ENCODE data around the gene RFPL4AL1. TPM values are rescaled to one million over a fixed set of nuclear protein-coding genes. Genes with fewer than 3 reads are reported as not detected.

The RFPL4AL1 gene
- total RNA-seq, 1 experiment from 2014 or later: not detected

DNA sequence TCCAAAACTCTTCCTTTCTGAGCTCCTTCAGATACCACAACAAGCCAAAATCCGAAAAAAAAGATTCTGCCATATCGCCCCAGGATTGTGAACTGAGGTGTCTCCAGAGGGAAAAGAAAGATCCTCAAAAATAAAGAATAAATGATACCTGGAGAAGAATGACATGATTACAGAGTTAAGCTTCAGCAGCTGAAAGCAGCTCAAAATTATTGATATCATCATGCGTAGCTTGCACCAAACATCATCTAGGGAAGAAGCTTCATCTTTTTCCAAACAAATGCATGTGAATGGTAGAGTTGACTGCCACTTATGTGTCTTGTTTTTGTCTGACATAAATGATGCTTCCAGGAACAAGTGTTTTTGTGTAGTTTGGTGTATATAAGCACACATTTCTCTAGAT lies 30.6 kb upstream of the RFPL4AL1 start, which contains the start of gene NLRP9:
Gene NLRP9 (minus strand): TSS at position 101 of the 400 bp plus-strand sequence. CDS start 28 bp downstream, at position 73.
- H2BK15ac ChIP-seq (ENCODE audit: low read depth, low read length): no peak within 1 kb of the TSS
- no peak within 1 kb of the TSS for H4K8ac ChIP-seq (replicated peaks; ENCODE audit: insufficient read length, low read depth, low read length)
- no peak for DNase-seq
- H4K20me1 ChIP-seq (ENCODE audit: control insufficient read depth, insufficient read depth, insufficient read length): no peaks in the 10 kb centered on the region
- Mint-ChIP-seq H3K4me1 (no peaks in the 10 kb centered on the region), H3K27me3 (ENCODE audit: low read depth) (peaks cover 4% of the 10 kb centered on the region), H3K9me3 (peaks cover 80 to 93% of the 10 kb centered on the region in 2 experiments), H3K27ac (no peak within 1 kb of the TSS), H3K36me3 (ENCODE audit: insufficient read depth in 1 of 3, low read depth in 3 of 3) (peaks cover 7 to 23% (median 9%) of the 10 kb centered on the region in 3 experiments; a peak in 6 of 7 replicates), H3K4me3 (no peak within 1 kb of the TSS)
- no peak within 1 kb of the TSS for H2BK12ac ChIP-seq (ENCODE audit: insufficient read length, low read depth, low read length)
- no peak within 1 kb of the TSS for H3K18ac ChIP-seq (ENCODE audit: insufficient read length, low read depth, low read length)
- no peak within 1 kb of the TSS for H3K14ac ChIP-seq (ENCODE audit: insufficient read depth, low read length)
- H3K4ac ChIP-seq (ENCODE audit: low read depth, low read length): no peak within 1 kb of the TSS
- H3K9ac ChIP-seq (ENCODE audit: extremely low read depth, insufficient read length, low read length): no peak within 1 kb of the TSS
- H2BK120ac ChIP-seq (ENCODE audit: low read depth, low read length, poor library complexity, severe bottlenecking): no peak within 1 kb of the TSS
- WGBS (ENCODE audit: extremely low coverage, insufficient read length, low lambda C conversion rate): no CpG with 5 or more reads among the region's 3 CpGs
- no peaks in the 10 kb centered on the region for H3K27me3 ChIP-seq (ENCODE audit: insufficient read depth, low read length)
- H3K23ac ChIP-seq (ENCODE audit: insufficient read length, low read depth, low read length): no peak within 1 kb of the TSS
- H3K4me1 ChIP-seq (ENCODE audit: insufficient read depth, low read length): no peaks in the 10 kb centered on the region
- no peak within 1 kb of the TSS for H4K91ac ChIP-seq (ENCODE audit: insufficient read length, low read depth, low read length)
- no peak within 1 kb of the TSS for H2BK20ac ChIP-seq (ENCODE audit: low read depth, low read length, poor library complexity, severe bottlenecking)
- no peak within 1 kb of the TSS for H3K4me2 ChIP-seq (ENCODE audit: insufficient read depth, insufficient read length, low read length)
- H3T11ph ChIP-seq (ENCODE audit: low read length): no peak within 1 kb of the TSS
- H3K79me2 ChIP-seq (ENCODE audit: insufficient read depth, low read length): no peaks in the 10 kb centered on the region
- no peak within 1 kb of the TSS for H3K56ac ChIP-seq (ENCODE audit: insufficient read length, low read depth, low read length)
- TF ChIP-seq, protein P1, sequence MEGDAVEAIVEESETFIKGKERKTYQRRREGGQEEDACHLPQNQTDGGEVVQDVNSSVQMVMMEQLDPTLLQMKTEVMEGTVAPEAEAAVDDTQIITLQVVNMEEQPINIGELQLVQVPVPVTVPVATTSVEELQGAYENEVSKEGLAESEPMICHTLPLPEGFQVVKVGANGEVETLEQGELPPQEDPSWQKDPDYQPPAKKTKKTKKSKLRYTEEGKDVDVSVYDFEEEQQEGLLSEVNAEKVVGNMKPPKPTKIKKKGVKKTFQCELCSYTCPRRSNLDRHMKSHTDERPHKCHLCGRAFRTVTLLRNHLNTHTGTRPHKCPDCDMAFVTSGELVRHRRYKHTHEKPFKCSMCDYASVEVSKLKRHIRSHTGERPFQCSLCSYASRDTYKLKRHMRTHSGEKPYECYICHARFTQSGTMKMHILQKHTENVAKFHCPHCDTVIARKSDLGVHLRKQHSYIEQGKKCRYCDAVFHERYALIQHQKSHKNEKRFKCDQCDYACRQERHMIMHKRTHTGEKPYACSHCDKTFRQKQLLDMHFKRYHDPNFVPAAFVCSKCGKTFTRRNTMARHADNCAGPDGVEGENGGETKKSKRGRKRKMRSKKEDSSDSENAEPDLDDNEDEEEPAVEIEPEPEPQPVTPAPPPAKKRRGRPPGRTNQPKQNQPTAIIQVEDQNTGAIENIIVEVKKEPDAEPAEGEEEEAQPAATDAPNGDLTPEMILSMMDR (conservative IDR thresholded peaks at IDR 0.05): no peak
- H3K79me1 ChIP-seq (ENCODE audit: insufficient read depth, low read depth, low read length, poor library complexity, severe bottlenecking): no peaks in the 10 kb centered on the region
- peaks cover 35% of the 10 kb centered on the region for H3K9me3 ChIP-seq (ENCODE audit: control insufficient read depth, low read depth, low read length)
- H2AFZ ChIP-seq (ENCODE audit: low read length): no peak within 1 kb of the TSS
- no peak within 1 kb of the TSS for H4K5ac ChIP-seq (ENCODE audit: insufficient read length, low read depth, low read length)
- no peaks in the 10 kb centered on the region for H3K23me2 ChIP-seq (ENCODE audit: insufficient read length, low read depth, low read length, poor library complexity, severe bottlenecking)
- no peak within 1 kb of the TSS for H3K27ac ChIP-seq (ENCODE audit: insufficient read length, low read depth, low read length)
- H2BK5ac ChIP-seq (ENCODE audit: insufficient read length, low read length): no peak within 1 kb of the TSS
- no peak within 1 kb of the TSS for H2AK5ac ChIP-seq (ENCODE audit: insufficient read length, low read length)

Data from H9 (cell line).